Sigmoid colon (tissue), 7 donors: Measurements from ENCODE around the gene DCUN1D2. TPM values are rescaled to one million over a fixed set of nuclear protein-coding genes. Genes with fewer than 3 reads are reported as not detected.
"Not testable (repeated sequence)": the region's sequence is repeated elsewhere in the genome, so short reads cannot be mapped to it uniquely, and the experiment has no call there.

Experiments
- DNase-seq: peaks from one replicate; pipeline ENCODE4 v3.0.0-alpha.2; 2019
- H3K27ac ChIP-seq, 4 donors: fragments of 200-600 bp; sonication (generic); one replicate each; pipeline ENCODE4 v1.5.1; 2016 to 2019; ENCODE audit warnings: mild to moderate bottlenecking in 1 of 4
- H3K27me3 ChIP-seq, 3 donors: fragments of 200-600 bp; sonication (generic); one replicate each; pipeline ENCODE4 v1.5.1; 2019; ENCODE audit warnings: mild to moderate bottlenecking in 1 of 3
- H3K36me3 ChIP-seq, 4 donors: fragments of 200-600 bp; sonication (generic); one replicate each; pipeline ENCODE4 v1.5.1; 2016 to 2019
- H3K4me1 ChIP-seq, 4 donors: fragments of 200-600 bp; sonication (generic); one replicate each; pipeline ENCODE4 v1.5.1; 2017 to 2019
- H3K4me3 ChIP-seq, 4 donors: fragments of 200-600 bp; sonication (generic); one replicate each; pipeline ENCODE4 v1.5.1; 2017 to 2019; ENCODE audit warnings: mild to moderate bottlenecking in 2 of 4, moderate library complexity in 1 of 4
- H3K9me3 ChIP-seq, 4 donors: fragments of 200-600 bp in 3 of 4; sonication (generic) in 3 of 4; one replicate each; pipeline versions ENCODE4 v1.5.1 to v1.6.1; 2013 to 2019
- CTCF ChIP-seq, 4 experiments: fragments of 450-650 bp in 3 of 4; fragments of 200-600 bp in 1 of 4; IDR thresholded peaks; one replicate each; pipeline ENCODE4 v1.5.1; 2016 to 2019; ENCODE audit warnings: antibody characterized with exemption in 4 of 4, mild to moderate bottlenecking in 3 of 4, moderate library complexity in 2 of 4
- EP300 ChIP-seq, 4 donors: sonication (generic); formaldehyde crosslinking; IDR thresholded peaks; one replicate each; pipeline ENCODE4 v1.6.1; 2017; ENCODE audit warnings: antibody characterized with exemption in 4 of 4
- POLR2A ChIP-seq, 2 donors: fragments of 450-650 bp; IDR thresholded peaks; one replicate each; pipeline ENCODE4 v1.6.1; 2016; ENCODE audit warnings: antibody characterized with exemption in 2 of 2, mild to moderate bottlenecking in 2 of 2, moderate library complexity in 2 of 2
- POLR2AphosphoS5 ChIP-seq, 4 donors: sonication (generic); formaldehyde crosslinking; IDR thresholded peaks; one replicate each; pipeline ENCODE4 v1.6.1; 2017; ENCODE audit warnings: antibody characterized with exemption in 4 of 4
- WGBS, 2 donors: extraction: QIAGEN DNeasy Blood & Tissue Kit; methylation state at CpG; one replicate each; pipeline ENCODE4 v1.1.7; 2013; 5-methylcytosine and 5-hydroxymethylcytosine counted together
- intact Hi-C: fragments of 100-400 bp; cut with DNase I; formaldehyde crosslinking; loops from one replicate; pipeline ENCODE4 v1.15.1; 2023
- polyA plus RNA-seq, 3 donors: library from polyadenylated mRNA; stranded (reverse); fragments of 200-250 nt; gene quantifications; one replicate each; pipeline ENCODE4 v1.2.3, GENCODE V29; 2013
- total RNA-seq, 4 donors: library from RNA; depleted of rRNA; stranded (reverse); fragments of >200 nt; gene quantifications; one replicate each; pipeline ENCODE4 v1.1.0, GENCODE V29; 2016
- donor health status: healthy with polysubstance abuse.
- donor health status: Bipolar disorder and iron deficiency.
- donor health status: healthy.

The DCUN1D2 gene
- total and polyA plus RNA-seq, 7 donors, result 6.6 to 33.0 (median 20.6) TPM

GRCh38 chr13:113528813-113529180 lies 38.3 kb upstream of the DCUN1D2 start:
- Histone ChIP-seq H3K27ac (no peak overlapping the region), H3K27me3 (no peaks in the 10 kb centered on the region), H3K36me3 (peaks cover 0 to 60% (median 11%) of the 10 kb centered on the region in 4 donors), H3K4me3 (no peak overlapping the region), H3K4me1 (peaks cover 0 to 17% (median 15%) of the 10 kb centered on the region in 4 donors), H3K9me3 (no peaks in the 10 kb centered on the region)
- intact Hi-C loops, result no loop called here
- no peak for TF ChIP-seq POLR2A (IDR thresholded peaks at IDR 0.05)
- TF ChIP-seq EP300 (IDR thresholded peaks at IDR 0.05), result no peak
- no peak for TF ChIP-seq CTCF (IDR thresholded peaks at IDR 0.05)
- no peak for TF ChIP-seq POLR2AphosphoS5 (IDR thresholded peaks at IDR 0.05)
- DNase-seq, result peak; percentile 37
- WGBS, 2 donors, result 96% methylated on average over 10 of the region's 10 CpGs

- Histone ChIP-seq H3K9me3 (no peaks in the 10 kb centered on the region), H3K36me3 (peaks cover 0 to 65% (median 11%) of the 10 kb centered on the region in 4 donors), H3K27me3 (no peaks in the 10 kb centered on the region), H3K4me1 (peaks cover 0 to 17% (median 10%) of the 10 kb centered on the region in 4 donors), H3K27ac (peak overlapping the region in 1 of 4 donors; percentile 6), H3K4me3 (no peak overlapping the region)
- DNase-seq, result peak; percentile 50
- WGBS, 2 donors, result 77 to 92% methylated on average over 18 of the region's 18 CpGs
- TF ChIP-seq EP300 (IDR thresholded peaks at IDR 0.05), result no peak
- no peak for TF ChIP-seq POLR2AphosphoS5 (IDR thresholded peaks at IDR 0.05)
- TF ChIP-seq POLR2A (IDR thresholded peaks at IDR 0.05), result no peak
- no peak for TF ChIP-seq CTCF (IDR thresholded peaks at IDR 0.05)
- intact Hi-C loops, result no loop called here
Measured at GRCh38 chr13:113528101-113528812, 37.7 kb upstream of the DCUN1D2 start.

- Histone ChIP-seq H3K4me1 (peaks cover 0 to 15% (median 6%) of the 10 kb centered on the region in 4 donors), H3K9me3 (no peaks in the 10 kb centered on the region), H3K36me3 (peaks cover 0 to 74% (median 11%) of the 10 kb centered on the region in 4 donors), H3K4me3 (no peak overlapping the region), H3K27me3 (no peaks in the 10 kb centered on the region), H3K27ac (no peak overlapping the region)
- DNase-seq, result no peak
- 77 to 83% methylated on average over 19 of the region's 19 CpGs for WGBS, 2 donors
- TF ChIP-seq EP300 (IDR thresholded peaks at IDR 0.05), result no peak
- TF ChIP-seq POLR2AphosphoS5 (IDR thresholded peaks at IDR 0.05), result no peak
- TF ChIP-seq CTCF (IDR thresholded peaks at IDR 0.05), result no peak
- no peak for TF ChIP-seq POLR2A (IDR thresholded peaks at IDR 0.05)
- intact Hi-C loops, result no loop called here
Measured at GRCh38 chr13:113527272-113527958, 36.9 kb upstream of the DCUN1D2 start.

- Histone ChIP-seq H3K4me1 (peaks cover 0 to 9% (median 0%) of the 10 kb centered on the region in 4 donors), H3K27me3 (no peaks in the 10 kb centered on the region), H3K9me3 (no peaks in the 10 kb centered on the region), H3K36me3 (peaks cover 0 to 80% (median 11%) of the 10 kb centered on the region in 4 donors), H3K4me3 (no peak overlapping the region), H3K27ac (no peak overlapping the region)
- intact Hi-C loops, result no loop called here
- no peak for TF ChIP-seq CTCF (IDR thresholded peaks at IDR 0.05)
- TF ChIP-seq POLR2A (IDR thresholded peaks at IDR 0.05), result no peak
- no peak for TF ChIP-seq POLR2AphosphoS5 (IDR thresholded peaks at IDR 0.05)
- no peak for TF ChIP-seq EP300 (IDR thresholded peaks at IDR 0.05)
- WGBS, 2 donors, result 58 to 84% methylated on average over 12 of the region's 12 CpGs
- no peak for DNase-seq
Measured at GRCh38 chr13:113526466-113527220, 36.1 kb upstream of the DCUN1D2 start.

GRCh38 chr13:113522438-113522837 lies 31.9 kb upstream of the DCUN1D2 start:
- peaks cover 4 to 70% (median 11%) of the 10 kb centered on the region in 4 donors for H3K36me3 ChIP-seq
- DNase-seq, result peak; percentile 52
- H3K9me3 ChIP-seq, H3K4me3 ChIP-seq, H3K4me1 ChIP-seq, intact Hi-C loops, H3K27me3 ChIP-seq, H3K27ac ChIP-seq: not testable (repeated sequence)
- WGBS, 2 donors, result 97 to 98% methylated on average over 13 of the region's 13 CpGs
